ENCODE results near the gene ATIC.

DNA sequence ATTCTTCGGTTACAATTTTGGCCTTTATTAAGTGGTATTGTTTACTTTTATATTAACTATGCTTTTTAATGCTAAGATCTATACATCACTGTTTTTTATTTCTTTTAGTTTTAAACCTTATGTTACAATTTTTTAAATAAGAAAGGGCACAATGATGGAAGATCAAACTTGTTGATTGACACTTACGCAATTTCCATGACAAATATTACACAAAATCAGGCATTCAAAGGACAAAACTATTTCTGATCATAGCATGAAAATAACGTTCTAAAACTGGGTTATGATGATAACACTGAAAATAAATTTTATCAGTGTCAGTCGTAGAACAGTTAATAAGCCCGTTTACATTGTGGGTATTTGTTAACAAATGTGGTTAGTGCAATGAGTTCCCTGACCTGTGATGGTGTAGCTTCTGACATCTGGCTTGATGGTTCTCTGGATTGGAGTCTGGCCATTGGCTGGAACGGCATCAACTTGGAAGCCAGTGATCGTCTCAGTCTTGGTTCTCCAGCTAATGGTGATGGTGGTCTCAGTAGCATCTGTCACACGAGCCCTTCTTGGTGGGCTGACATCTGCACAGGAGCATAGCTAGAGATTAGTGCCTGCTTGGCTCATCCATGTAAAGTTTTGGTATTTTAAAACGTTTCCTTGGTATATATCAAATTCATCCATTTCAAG, 64.4 kb downstream of the ATIC start:
- TF ChIP-seq, protein P1, sequence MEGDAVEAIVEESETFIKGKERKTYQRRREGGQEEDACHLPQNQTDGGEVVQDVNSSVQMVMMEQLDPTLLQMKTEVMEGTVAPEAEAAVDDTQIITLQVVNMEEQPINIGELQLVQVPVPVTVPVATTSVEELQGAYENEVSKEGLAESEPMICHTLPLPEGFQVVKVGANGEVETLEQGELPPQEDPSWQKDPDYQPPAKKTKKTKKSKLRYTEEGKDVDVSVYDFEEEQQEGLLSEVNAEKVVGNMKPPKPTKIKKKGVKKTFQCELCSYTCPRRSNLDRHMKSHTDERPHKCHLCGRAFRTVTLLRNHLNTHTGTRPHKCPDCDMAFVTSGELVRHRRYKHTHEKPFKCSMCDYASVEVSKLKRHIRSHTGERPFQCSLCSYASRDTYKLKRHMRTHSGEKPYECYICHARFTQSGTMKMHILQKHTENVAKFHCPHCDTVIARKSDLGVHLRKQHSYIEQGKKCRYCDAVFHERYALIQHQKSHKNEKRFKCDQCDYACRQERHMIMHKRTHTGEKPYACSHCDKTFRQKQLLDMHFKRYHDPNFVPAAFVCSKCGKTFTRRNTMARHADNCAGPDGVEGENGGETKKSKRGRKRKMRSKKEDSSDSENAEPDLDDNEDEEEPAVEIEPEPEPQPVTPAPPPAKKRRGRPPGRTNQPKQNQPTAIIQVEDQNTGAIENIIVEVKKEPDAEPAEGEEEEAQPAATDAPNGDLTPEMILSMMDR (conservative IDR thresholded peaks at IDR 0.05; ENCODE audit: low read length), result no peak
- no peak for TF ChIP-seq EZH2phosphoT487 (IDR thresholded peaks at IDR 0.05; ENCODE audit: borderline replicate concordance)
